GM21390 (cell line): ENCODE measurements around the gene ADAM8.
A peak's percentile ranks its signal among the peaks of the same experiment; 100 is the strongest.
"Not testable (repeated sequence)": the region's sequence is repeated elsewhere in the genome, so short reads cannot be mapped to it uniquely, and the experiment has no call there.

Source experiments
- ATAC-seq: cut with Tn5 transposase; IDR thresholded peaks from one replicate; pipeline ENCODE4 v1.9.1; 2021; ENCODE audit not compliant: unreplicated experiment

Gene ADAM8

GRCh38 chr10:133269367-133269766 is 7.3 kb downstream of the ADAM8 start:
- no peak for ATAC-seq

GRCh38 chr10:133268532-133268931 is 8.1 kb downstream of the ADAM8 start:
- no peak for ATAC-seq

- ATAC-seq = no peak
Observed at GRCh38 chr10:133267829-133268228, 8.8 kb downstream of the ADAM8 start.

GRCh38 chr10:133267293-133267692 is 9.4 kb downstream of the ADAM8 start:
- no peak for ATAC-seq

- ATAC-seq = no peak
Observed at GRCh38 chr10:133266056-133266795, 10.4 kb downstream of the ADAM8 start.

GRCh38 chr10:133265052-133265451 is 11.6 kb downstream of the ADAM8 start:
- not testable (repeated sequence) for ATAC-seq

- ATAC-seq = no peak
Observed at GRCh38 chr10:133264461-133264860, 12.2 kb downstream of the ADAM8 start.

GRCh38 chr10:133263674-133264073 is 13.0 kb downstream of the ADAM8 start:
- no peak for ATAC-seq

- no peak for ATAC-seq
Observed at GRCh38 chr10:133262696-133263095, 14.0 kb downstream of the ADAM8 start.

- peak; percentile 55 for ATAC-seq
Observed at GRCh38 chr10:133261726-133262325, 14.8 kb downstream of the ADAM8 start.

GRCh38 chr10:133260895-133261725 is 15.6 kb downstream of the ADAM8 start:
- ATAC-seq = peak; percentile 49

GRCh38 chr10:133259602-133259989 is 17.1 kb downstream of the ADAM8 start:
- no peak for ATAC-seq

GRCh38 chr10:133258818-133259601 is 17.7 kb downstream of the ADAM8 start:
- ATAC-seq = no peak

- no peak for ATAC-seq
Observed at GRCh38 chr10:133258066-133258817, 18.4 kb downstream of the ADAM8 start.

GRCh38 chr10:133257489-133258065 is 19.1 kb downstream of the ADAM8 start:
- ATAC-seq = no peak

GRCh38 chr10:133255323-133255722 is 21.3 kb downstream of the ADAM8 start:
- ATAC-seq = no peak

GRCh38 chr10:133254421-133255120 is 22.1 kb downstream of the ADAM8 start:
- no peak for ATAC-seq

- ATAC-seq = no peak
Observed at GRCh38 chr10:133253361-133253955, 23.2 kb downstream of the ADAM8 start.

GRCh38 chr10:133252223-133252552 is 24.5 kb downstream of the ADAM8 start:
- ATAC-seq = no peak
